GM12801 (cell line): ENCODE measurements around the gene DNAH10.

Experiments used
- TF ChIP-seq, protein P1 (sequence below): IDR thresholded peaks from one replicate; pipeline ENCODE4 v1.5.1; 2011; ENCODE audit warnings: control low read depth; ENCODE audit not compliant: insufficient read length; ENCODE audit errors: extremely low read depth

Gene DNAH10

DNA sequence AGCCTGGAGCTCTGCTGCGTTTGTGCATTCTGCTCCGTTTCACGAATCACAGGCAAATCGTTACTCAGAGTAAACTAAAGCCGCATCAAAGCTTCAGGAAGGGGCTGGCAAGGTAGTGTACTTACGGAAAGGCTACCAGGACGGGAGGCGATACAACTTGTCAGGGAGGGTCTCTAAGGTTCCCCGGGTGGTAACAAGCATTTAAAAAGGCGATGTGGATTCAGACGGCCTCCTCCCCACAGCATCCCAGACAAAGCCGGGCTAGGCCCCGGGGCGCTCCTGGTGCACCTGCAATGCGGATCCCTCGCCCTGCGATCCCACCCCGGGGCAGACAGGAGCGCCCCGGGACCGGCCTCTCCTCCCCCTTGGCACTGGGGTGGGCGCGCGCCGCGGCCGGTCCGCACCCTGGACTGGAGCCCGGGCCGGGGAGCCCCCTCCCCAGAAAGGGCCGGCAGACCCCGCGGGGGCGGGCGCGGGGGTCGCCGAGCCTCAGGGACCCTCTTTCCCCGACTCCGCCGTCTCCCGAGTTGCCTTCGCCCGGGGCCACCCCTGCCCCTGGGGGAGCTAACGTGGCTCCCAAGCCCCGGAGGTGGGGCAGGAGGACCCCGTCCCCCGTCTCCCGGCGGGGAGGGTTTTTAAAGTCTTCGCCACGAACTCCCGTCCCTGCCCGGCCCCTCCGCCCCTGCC is 209.8 kb downstream of the DNAH10 start:
- TF ChIP-seq, protein P1, sequence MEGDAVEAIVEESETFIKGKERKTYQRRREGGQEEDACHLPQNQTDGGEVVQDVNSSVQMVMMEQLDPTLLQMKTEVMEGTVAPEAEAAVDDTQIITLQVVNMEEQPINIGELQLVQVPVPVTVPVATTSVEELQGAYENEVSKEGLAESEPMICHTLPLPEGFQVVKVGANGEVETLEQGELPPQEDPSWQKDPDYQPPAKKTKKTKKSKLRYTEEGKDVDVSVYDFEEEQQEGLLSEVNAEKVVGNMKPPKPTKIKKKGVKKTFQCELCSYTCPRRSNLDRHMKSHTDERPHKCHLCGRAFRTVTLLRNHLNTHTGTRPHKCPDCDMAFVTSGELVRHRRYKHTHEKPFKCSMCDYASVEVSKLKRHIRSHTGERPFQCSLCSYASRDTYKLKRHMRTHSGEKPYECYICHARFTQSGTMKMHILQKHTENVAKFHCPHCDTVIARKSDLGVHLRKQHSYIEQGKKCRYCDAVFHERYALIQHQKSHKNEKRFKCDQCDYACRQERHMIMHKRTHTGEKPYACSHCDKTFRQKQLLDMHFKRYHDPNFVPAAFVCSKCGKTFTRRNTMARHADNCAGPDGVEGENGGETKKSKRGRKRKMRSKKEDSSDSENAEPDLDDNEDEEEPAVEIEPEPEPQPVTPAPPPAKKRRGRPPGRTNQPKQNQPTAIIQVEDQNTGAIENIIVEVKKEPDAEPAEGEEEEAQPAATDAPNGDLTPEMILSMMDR, result no peak

DNA sequence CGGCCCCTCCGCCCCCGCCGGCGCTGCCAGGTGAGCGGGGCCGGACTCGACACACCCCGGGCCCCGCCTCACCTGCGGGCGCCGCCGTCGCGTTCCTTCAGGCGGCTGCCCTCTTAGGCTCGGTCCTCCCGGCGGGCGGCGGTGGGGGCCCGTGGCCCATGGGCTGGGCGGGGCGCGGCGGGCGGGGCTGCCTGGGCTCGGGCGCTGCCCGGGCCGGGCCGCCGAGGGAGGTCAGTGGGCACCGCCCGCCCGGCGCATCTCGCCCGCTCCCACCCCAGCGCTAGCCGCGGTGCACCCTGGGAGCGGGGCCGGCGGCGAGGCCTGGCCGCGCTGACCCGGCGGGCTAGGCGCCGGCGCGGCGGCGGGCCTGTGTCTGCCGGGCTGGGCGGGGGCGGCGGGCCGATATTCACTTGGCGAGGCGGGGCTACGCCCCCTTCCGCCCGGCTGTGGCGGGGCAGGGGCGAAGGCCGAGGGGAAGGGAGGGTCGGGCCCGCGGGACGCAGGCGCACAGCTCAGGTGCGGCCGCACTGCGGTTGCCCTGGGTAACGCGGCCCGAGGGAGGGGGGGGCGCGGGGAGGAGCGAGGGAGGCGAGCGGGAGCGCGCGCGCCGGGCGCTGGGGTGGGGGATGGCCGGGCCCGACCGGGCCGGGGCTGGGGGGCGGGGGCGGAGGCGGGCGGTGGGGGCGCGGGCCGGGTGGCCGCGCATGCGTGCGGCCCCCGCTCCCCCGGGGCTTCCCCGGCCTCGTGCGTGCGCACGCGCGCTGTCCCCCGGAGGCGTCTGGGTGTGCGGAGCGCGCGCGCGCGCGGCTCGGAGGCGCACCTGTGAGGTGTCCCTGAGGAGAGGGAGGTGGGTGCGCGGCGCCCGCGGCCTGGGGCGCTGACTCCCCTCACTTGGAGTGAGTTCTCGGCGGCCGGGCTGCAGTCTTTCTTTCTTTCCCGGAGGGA is 210.6 kb downstream of the DNAH10 start, which contains the start of the genes CCDC92 and ZNF664:
Gene CCDC92 (minus strand): TSS at position 375 of the 945 bp plus-strand sequence. CDS start 28,526 bp downstream, outside the sequence.
Gene ZNF664 (plus strand): TSS at position 759 of the 945 bp plus-strand sequence. CDS start 38,930 bp downstream, outside the sequence.
- TF ChIP-seq, protein P1, result no peak

DNA sequence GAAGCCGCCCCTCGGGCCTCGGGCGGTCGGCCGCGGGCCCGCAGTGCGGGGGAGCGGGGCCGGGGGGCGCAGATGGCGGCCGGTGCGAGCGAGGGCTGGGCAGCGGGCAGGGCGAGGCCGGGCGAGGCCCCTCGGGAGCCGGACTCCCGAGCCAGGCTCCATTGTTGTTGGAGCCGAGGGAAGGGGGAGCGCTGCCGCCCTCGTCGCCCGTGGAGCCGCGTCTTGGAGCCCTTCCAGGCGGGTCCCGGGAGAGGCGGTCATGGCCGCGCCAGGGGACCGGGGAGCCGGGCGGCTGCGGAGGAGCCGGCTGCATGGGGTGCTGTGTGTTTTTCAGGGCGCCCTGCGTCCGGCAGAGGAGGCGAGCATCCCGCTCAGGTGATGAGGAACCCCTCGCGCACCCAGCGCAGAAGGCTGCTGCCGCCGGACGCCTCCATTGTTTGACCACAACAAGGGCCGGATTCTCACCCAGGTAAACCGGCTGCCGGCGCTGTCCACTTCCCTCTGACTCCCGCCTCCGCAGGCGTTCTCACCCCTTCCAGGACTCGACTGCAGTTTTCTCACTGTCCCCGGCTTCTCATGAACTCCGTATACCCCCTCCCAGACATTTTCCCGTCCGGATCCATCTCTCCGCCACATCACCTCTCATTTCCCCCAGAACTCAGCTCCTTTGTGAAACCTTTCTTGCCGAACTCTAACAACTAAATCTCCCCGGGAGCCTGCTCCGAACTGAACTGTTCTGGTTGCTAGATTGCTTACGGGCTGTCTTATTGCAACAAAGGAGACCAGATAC is 211.6 kb downstream of the DNAH10 start:
- TF ChIP-seq, protein P1, result no peak

DNA sequence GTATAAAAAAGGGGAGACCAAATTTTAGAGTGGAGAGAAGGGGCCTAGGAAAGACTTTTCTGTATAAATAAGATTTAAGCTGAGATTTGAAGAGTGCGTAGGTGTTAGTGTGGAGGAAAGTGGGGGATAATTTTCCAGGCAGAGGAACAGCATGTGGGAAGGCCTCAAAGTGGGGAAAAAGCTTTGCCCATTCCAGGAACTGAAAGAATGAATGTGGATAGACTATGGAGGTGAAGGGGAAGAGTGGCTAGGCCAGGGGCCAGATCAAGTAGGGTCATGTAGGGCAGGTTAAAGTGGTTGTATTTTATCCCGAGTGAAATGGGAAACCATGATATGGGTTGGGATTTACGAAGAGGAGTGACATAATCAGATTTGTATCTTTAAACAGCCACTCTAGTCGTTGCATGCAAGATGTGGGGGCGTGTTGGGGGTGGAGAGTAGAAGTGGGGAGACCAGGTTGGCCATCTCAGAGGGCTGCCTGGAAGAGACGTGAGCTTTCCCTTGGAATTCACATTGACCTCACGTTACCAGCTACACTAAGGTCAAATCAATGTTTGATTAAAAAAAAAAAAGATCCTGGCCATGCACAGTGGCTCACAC is 214.2 kb downstream of the DNAH10 start:
- TF ChIP-seq, protein P1, result no peak

DNA sequence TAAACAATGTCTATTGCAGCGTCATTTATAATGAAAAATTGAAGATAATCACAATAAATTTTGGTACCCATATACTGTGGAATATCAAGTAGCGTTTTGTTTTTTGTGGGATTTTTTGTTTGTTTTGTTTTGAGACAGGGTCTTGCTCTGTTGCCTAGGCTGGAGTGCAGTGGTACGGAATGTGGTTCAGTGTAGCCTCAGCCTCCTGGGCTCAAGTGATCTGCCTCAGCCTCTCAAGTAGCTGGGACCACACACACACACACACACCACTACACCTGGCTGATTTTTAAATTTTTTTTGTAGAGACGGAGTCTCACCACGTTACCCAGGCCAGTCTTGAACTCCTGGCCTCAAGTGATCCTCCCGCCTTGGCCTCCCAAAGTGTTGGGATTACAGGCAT is 217.5 kb downstream of the DNAH10 start:
- TF ChIP-seq, protein P1, result no peak

DNA sequence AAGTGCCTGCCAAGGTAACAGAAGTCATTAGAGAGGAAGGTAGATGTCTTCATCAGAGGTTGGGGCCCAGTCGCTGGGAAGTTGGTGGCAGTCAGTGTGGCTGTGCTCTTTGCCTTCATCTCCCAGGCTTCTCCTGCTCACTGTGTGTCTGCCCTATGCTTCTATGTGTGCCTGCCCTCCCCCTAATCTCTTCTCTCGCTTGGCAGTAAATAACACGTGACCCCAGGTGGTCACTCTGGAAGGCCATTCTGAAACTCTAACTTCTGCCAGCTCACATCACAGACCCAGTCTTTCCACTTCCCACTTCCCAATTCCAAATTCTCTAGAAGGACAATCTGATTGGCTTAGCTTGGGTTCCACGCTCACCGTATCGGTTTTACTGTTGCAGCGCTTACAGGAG is 220.2 kb downstream of the DNAH10 start:
- TF ChIP-seq, protein P1, result no peak
